Cardiac atrium fibroblast (primary cell): Measurements from ENCODE around the gene SMIM12. TPM values are rescaled to one million over a fixed set of nuclear protein-coding genes. Genes with fewer than 3 reads are reported as not detected.

Experiments
- total RNA-seq: library from RNA; depleted of rRNA; stranded (reverse); fragments of >200 nt; gene quantifications from 2 replicates; pipeline ENCODE4 v1.2.3, GENCODE V29; 2015

The SMIM12 gene
- total RNA-seq: 28.4 and 43.9 TPM in 2 replicates

GRCh38 chr1:34859446-34860200, at the start of gene SMIM12:
SMIM12 (minus strand) TSS chr1:34859749; CDS start chr1:34855977, 3,772 bp downstream.

Other genes with a start within 250 kb of the SMIM12 start
- not detected in 2 replicates for gene GJB5, start 104.7 kb downstream of the SMIM12 start, total RNA-seq
- not detected in 2 replicates for gene GJB4, start 100.0 kb downstream of the SMIM12 start, total RNA-seq
- not detected in 2 replicates for gene GJB3, start 78.5 kb downstream of the SMIM12 start, total RNA-seq
- 2.1 and 4.9 TPM in 2 replicates for gene GJA4, start 66.8 kb downstream of the SMIM12 start, total RNA-seq
- gene DLGAP3, start 69.9 kb upstream of the SMIM12 start, total RNA-seq: 0.16 and 0.18 TPM in 2 replicates
- gene TMEM35B, start 125.6 kb upstream of the SMIM12 start, total RNA-seq: 53.1 and 68.6 TPM in 2 replicates
- 15.1 and 16.1 TPM in 2 replicates for gene ZMYM6, start 172.2 kb upstream of the SMIM12 start, total RNA-seq
- 6.9 and 22.0 TPM in 2 replicates for gene ZMYM1, start 219.6 kb upstream of the SMIM12 start, total RNA-seq